C4-2B (cell line): ENCODE data around the gene AURKAIP1.

Experiments used
- CTCF ChIP-seq: fragments of 450-650 bp; conservative IDR thresholded peaks from 2 replicates; pipeline ENCODE4 v1.5.1; 2017; ENCODE audit warnings: mild to moderate bottlenecking
- ZFX ChIP-seq: fragments of 450-650 bp; IDR thresholded peaks from 2 replicates; pipeline ENCODE4 v1.6.1; 2017

- no peak for TF ChIP-seq CTCF
- no peak for TF ChIP-seq ZFX
Measured at GRCh38 chr1:1342584-1343115, 32.4 kb downstream of the AURKAIP1 start.
